Activated B cell treated with CpG ODN at 0.5 μM for 24 hours (primary cell): ENCODE data around the gene LY6G6C. TPM values are rescaled to one million over a fixed set of nuclear protein-coding genes. Genes with fewer than 3 reads are reported as not detected.

Source experiments
- ATAC-seq: fragments of 200-7000 bp; cut with Tn5 transposase; one replicate; pipeline ENCODE4 v1.10.0; 2021; ENCODE audit warnings: low read depth, mild to moderate bottlenecking, moderate library complexity
- CTCF ChIA-PET: fragments of 350-600 bp; sonication (Branson Sonifier 250); formaldehyde crosslinking; loops from one replicate; lab custom pipeline; 2021; ENCODE audit warnings: antibody characterized with exemption; lab: Charles Lee
- POLR2A ChIA-PET: fragments of 350-600 bp; sonication (Branson Sonifier 250); formaldehyde crosslinking; loops from one replicate; lab custom pipeline; 2021; ENCODE audit warnings: antibody characterized with exemption; lab: Charles Lee
- DNase-seq: peaks from one replicate; pipeline ENCODE4 v3.0.0; 2022
- H3K27ac Mint-ChIP-seq: one replicate; pipeline ENCODE4 v1.8.0; 2020; ENCODE audit warnings: mixed read lengths
- H3K27me3 Mint-ChIP-seq: one replicate; pipeline ENCODE4 v1.8.0; 2021; ENCODE audit warnings: mixed read lengths
- H3K36me3 Mint-ChIP-seq: one replicate; pipeline ENCODE4 v1.8.0; 2021; ENCODE audit warnings: low read depth, mixed read lengths
- H3K4me1 Mint-ChIP-seq: one replicate; pipeline ENCODE4 v1.8.0; 2021; ENCODE audit warnings: mixed read lengths
- H3K4me3 Mint-ChIP-seq: one replicate; pipeline ENCODE4 v1.8.0; 2020; ENCODE audit warnings: mild to moderate bottlenecking, mixed read lengths
- H3K9me3 Mint-ChIP-seq: one replicate; pipeline ENCODE4 v1.8.0; 2020; ENCODE audit warnings: mixed read lengths
- CTCF ChIP-seq: fragments of 200-600 bp; IDR thresholded peaks from one replicate; pipeline ENCODE4 v1.8.0; 2022; ENCODE audit warnings: antibody characterized with exemption, mild to moderate bottlenecking
- intact Hi-C: fragments of 100-400 bp; cut with micrococcal nuclease; formaldehyde crosslinking; loops from one replicate; pipeline ENCODE4 v1.15.1; 2024
- total RNA-seq: library from RNA; stranded (reverse); gene quantifications from 2 replicates; pipeline ENCODE4 v1.2.3, GENCODE V29; 2022

The LY6G6C gene
- total RNA-seq, 1 donor from 2014 or later: not detected

- intact Hi-C loops: no loop called here
- Mint-ChIP-seq H3K36me3 (peaks cover 13% of the 10 kb centered on the region), H3K27ac (no peak overlapping the region), H3K27me3 (no peaks in the 10 kb centered on the region), H3K4me3 (no peak overlapping the region), H3K9me3 (no peaks in the 10 kb centered on the region), H3K4me1 (peaks cover 9% of the 10 kb centered on the region)
- ChIA-PET CTCF (no interaction called here), POLR2A (interaction anchor here (0.7 kb wide), 1 partner anchor 78 kb away, joined by 6 read pairs; no protein-coding TSS in a partner anchor)
- no peak for DNase-seq
- no peak for ATAC-seq
- no peak for TF ChIP-seq CTCF
These were observed 45.6 kb upstream of the LY6G6C start for GRCh38 chr6:31767096-31767645.

- Mint-ChIP-seq H3K36me3 (peaks cover 20% of the 10 kb centered on the region), H3K9me3 (no peaks in the 10 kb centered on the region), H3K4me1 (peaks cover 6% of the 10 kb centered on the region), H3K4me3 (no peak overlapping the region), H3K27ac (no peak overlapping the region), H3K27me3 (no peaks in the 10 kb centered on the region)
- DNase-seq: no peak
- POLR2A ChIA-PET: no interaction called here
- ATAC-seq: no peak
- no peak for TF ChIP-seq CTCF
- intact Hi-C loops: no loop called here
- CTCF ChIA-PET: no interaction called here
These were observed 44.6 kb upstream of the LY6G6C start for GRCh38 chr6:31765910-31766794.

- intact Hi-C loops: no loop called here
These were observed 44.0 kb upstream of the LY6G6C start for GRCh38 chr6:31765559-31765909.

GRCh38 chr6:31764198-31764597 is 42.7 kb upstream of the LY6G6C start:
- CTCF ChIA-PET: no interaction called here
- peaks cover 29% of the 10 kb centered on the region for H3K36me3 Mint-ChIP-seq
- intact Hi-C loops: no loop called here

More at GRCh38 chr6:31765559-31765909, 44.0 kb upstream of the LY6G6C start:
- Mint-ChIP-seq H3K27me3 (no peaks in the 10 kb centered on the region), H3K36me3 (peaks cover 23% of the 10 kb centered on the region), H3K4me1 (peaks cover 6% of the 10 kb centered on the region), H3K9me3 (no peaks in the 10 kb centered on the region), H3K4me3 (no peak overlapping the region), H3K27ac (no peak overlapping the region)
- DNase-seq (no peak), ATAC-seq (no peak)
- ChIA-PET POLR2A (no interaction called here), CTCF (no interaction called here)
- no peak for TF ChIP-seq CTCF

More at GRCh38 chr6:31764198-31764597, 42.7 kb upstream of the LY6G6C start:
- Mint-ChIP-seq H3K27ac (no peak overlapping the region), H3K4me3 (no peak overlapping the region), H3K9me3 (no peaks in the 10 kb centered on the region), H3K27me3 (no peaks in the 10 kb centered on the region), H3K4me1 (no peaks in the 10 kb centered on the region)
- ATAC-seq: no peak
- TF ChIP-seq CTCF: no peak
- POLR2A ChIA-PET: no interaction called here
- DNase-seq: no peak
